Activated gamma-delta T cell treated with anti-CD3 and anti-CD28 coated beads, Interleukin-2, amount 50 U/mL, for 16 hours (primary cell): Measurements from ENCODE around the gene METTL18.

Experiments used
- DNase-seq: peaks from one replicate; pipeline ENCODE4 v3.0.0-alpha.2; 2020; ENCODE audit warnings: low read depth

Gene METTL18

GRCh38 chr1:169785267-169785666 is 9.4 kb downstream of the METTL18 start:
- no peak for DNase-seq

GRCh38 chr1:169784102-169784501 is 10.6 kb downstream of the METTL18 start:
- no peak for DNase-seq

- no peak for DNase-seq
Measured at GRCh38 chr1:169782596-169782995, 12.1 kb downstream of the METTL18 start.

GRCh38 chr1:169779970-169780369 is 14.7 kb downstream of the METTL18 start:
- no peak for DNase-seq

- DNase-seq: no peak
Measured at GRCh38 chr1:169779150-169779549, 15.6 kb downstream of the METTL18 start.

GRCh38 chr1:169776440-169776839 is 18.3 kb downstream of the METTL18 start:
- no peak for DNase-seq

- no peak for DNase-seq
Measured at GRCh38 chr1:169768161-169768560, 26.5 kb downstream of the METTL18 start.

- DNase-seq: no peak
Measured at GRCh38 chr1:169765580-169766331, 29.0 kb downstream of the METTL18 start.

GRCh38 chr1:169764919-169765318 is 29.8 kb downstream of the METTL18 start:
- DNase-seq: no peak

- no peak for DNase-seq
Measured at GRCh38 chr1:169762699-169763098, 32.0 kb downstream of the METTL18 start.

GRCh38 chr1:169759038-169759437 is 35.7 kb downstream of the METTL18 start:
- no peak for DNase-seq

GRCh38 chr1:169753549-169753948 is 41.2 kb downstream of the METTL18 start:
- DNase-seq: no peak

GRCh38 chr1:169750041-169750440 is 44.7 kb downstream of the METTL18 start:
- DNase-seq: no peak

- DNase-seq: no peak
Measured at GRCh38 chr1:169746550-169746949, 48.2 kb downstream of the METTL18 start.

- no peak for DNase-seq
Measured at GRCh38 chr1:169745015-169745861, 49.5 kb downstream of the METTL18 start.
